IMR-90 (cell line): ENCODE results near the gene PIGZ.

Experiments used
- CEBPB ChIP-seq: IDR thresholded peaks from 2 replicates; pipeline ENCODE4 v1.6.1; 2012; ENCODE audit warnings: low read depth, low read length, improper control_type of control experiment
- POLR2A ChIP-seq: IDR thresholded peaks from 2 replicates; pipeline ENCODE4 v1.6.1; 2012; ENCODE audit warnings: mild to moderate bottlenecking, low read depth, low read length
- TF ChIP-seq, protein P1 (sequence below): fragments of 150-350 bp; IDR thresholded peaks from 2 replicates; pipeline ENCODE4 v1.6.1; 2016; ENCODE audit warnings: low read depth, mild to moderate bottlenecking, low read length, moderate library complexity, borderline replicate concordance
- TF ChIP-seq, protein P2 (sequence below): conservative IDR thresholded peaks from 2 replicates; pipeline ENCODE4 v1.5.1; 2012; ENCODE audit warnings: mild to moderate bottlenecking, low read depth, low read length, improper control_type of control experiment

DNA sequence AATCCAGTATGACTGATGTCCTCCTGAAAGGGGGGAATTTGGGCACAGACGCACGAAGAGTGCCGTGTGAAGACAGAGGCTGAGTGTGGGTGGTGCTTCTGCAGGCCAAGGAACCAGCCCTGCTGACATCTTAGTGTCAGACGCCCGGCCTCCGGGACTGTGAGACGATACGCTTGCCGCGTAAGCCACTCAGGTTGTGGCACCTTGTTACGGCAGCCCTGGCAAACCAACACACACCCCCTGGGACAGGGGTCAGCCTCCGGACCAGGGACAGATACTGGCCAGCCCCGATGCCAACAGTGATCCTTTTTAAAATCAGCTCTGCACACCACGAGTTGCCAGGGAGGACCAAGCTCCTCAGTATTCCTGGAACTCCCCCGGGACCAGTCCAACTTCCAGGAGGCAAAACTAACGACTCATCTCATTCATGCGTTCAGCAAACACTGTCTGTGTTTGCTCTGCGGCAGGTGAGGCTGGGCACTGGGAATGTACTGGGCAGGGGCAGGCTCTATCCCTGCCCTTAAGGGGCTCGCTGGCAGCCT lies 21.2 kb upstream of the PIGZ start:
- TF ChIP-seq, protein P1, sequence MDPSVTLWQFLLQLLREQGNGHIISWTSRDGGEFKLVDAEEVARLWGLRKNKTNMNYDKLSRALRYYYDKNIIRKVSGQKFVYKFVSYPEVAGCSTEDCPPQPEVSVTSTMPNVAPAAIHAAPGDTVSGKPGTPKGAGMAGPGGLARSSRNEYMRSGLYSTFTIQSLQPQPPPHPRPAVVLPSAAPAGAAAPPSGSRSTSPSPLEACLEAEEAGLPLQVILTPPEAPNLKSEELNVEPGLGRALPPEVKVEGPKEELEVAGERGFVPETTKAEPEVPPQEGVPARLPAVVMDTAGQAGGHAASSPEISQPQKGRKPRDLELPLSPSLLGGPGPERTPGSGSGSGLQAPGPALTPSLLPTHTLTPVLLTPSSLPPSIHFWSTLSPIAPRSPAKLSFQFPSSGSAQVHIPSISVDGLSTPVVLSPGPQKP, result no peak
- TF ChIP-seq POLR2A (no peak), CEBPB (no peak)
- TF ChIP-seq, protein P2, sequence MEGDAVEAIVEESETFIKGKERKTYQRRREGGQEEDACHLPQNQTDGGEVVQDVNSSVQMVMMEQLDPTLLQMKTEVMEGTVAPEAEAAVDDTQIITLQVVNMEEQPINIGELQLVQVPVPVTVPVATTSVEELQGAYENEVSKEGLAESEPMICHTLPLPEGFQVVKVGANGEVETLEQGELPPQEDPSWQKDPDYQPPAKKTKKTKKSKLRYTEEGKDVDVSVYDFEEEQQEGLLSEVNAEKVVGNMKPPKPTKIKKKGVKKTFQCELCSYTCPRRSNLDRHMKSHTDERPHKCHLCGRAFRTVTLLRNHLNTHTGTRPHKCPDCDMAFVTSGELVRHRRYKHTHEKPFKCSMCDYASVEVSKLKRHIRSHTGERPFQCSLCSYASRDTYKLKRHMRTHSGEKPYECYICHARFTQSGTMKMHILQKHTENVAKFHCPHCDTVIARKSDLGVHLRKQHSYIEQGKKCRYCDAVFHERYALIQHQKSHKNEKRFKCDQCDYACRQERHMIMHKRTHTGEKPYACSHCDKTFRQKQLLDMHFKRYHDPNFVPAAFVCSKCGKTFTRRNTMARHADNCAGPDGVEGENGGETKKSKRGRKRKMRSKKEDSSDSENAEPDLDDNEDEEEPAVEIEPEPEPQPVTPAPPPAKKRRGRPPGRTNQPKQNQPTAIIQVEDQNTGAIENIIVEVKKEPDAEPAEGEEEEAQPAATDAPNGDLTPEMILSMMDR, result no peak
